H1 (cell line): ENCODE results near the gene CAMTA1. TPM values are rescaled to one million over a fixed set of nuclear protein-coding genes. Genes with fewer than 3 reads are reported as not detected.

Experiments
- ASH2L ChIP-seq: fragments of 200-600, 300-600 bp; sonication (generic); IDR thresholded peaks from one replicate; pipeline ENCODE4 v1.7.1; 2017; ENCODE audit warnings: low read length
- JUND ChIP-seq: IDR thresholded peaks from 2 replicates; pipeline ENCODE4 v1.6.1; 2011; ENCODE audit warnings: mild to moderate bottlenecking, improper control_type of control experiment, low read length
- KDM4A ChIP-seq: IDR thresholded peaks from one replicate; pipeline ENCODE4 v1.7.1; 2012; ENCODE audit warnings: low read depth, mild to moderate bottlenecking, moderate library complexity, low read length, inconsistent platforms; ENCODE audit not compliant: severe bottlenecking
- polyA plus RNA-seq, 7 experiments: library from polyadenylated mRNA; depleted of rRNA in 3 of 7; stranded (reverse) in 5 of 7; unstranded in 2 of 7; fragments of >200 nt in 5 of 7; fragments of 200-250 nt in 2 of 7; gene quantifications; 1 replicate in 5 of 7; 2 replicates in 1 of 7; 4 replicates in 1 of 7; pipeline versions ENCODE4 v1.2.1 to v1.2.3, GENCODE V29; 2011 to 2013; ENCODE audit warnings: missing spikeins in 2 of 7, mixed read lengths in 2 of 7
- total RNA-seq: library from RNA; stranded (reverse); fragmentation: NEBNext Ultra II Directional; extraction: Animal tissue kit (Norgen Biotek cat#: 25700); gene quantifications from 2 replicates; pipeline ENCODE4 v1.2.1, GENCODE V29; 2021

CAMTA1 gene
- total and polyA plus RNA-seq, 2 of the 8 experiments (the other 6 are each of a cell fraction or from before 2014, with no cell fraction given) = 65.0 to 119 TPM

GRCh38 chr1:7561936-7562728 is 776.9 kb downstream of the CAMTA1 start (continued):
- TF ChIP-seq KDM4A (no peak), ASH2L (no peak), JUND (no peak)
- TF ChIP-seq, all 59 proteins: peak for 0
